GM23338 (cell line): Measurements from ENCODE around the gene MOK. TPM values are rescaled to one million over a fixed set of nuclear protein-coding genes. Genes with fewer than 3 reads are reported as not detected.

Experiments
- ATAC-seq: fragments of 200-7000 bp; cut with Tn5 transposase; 3 replicates; pipeline ENCODE4 v1.9.1; 2020
- DNase-seq: peaks from one replicate; pipeline ENCODE4 v3.0.0-alpha.2; 2015; ENCODE audit warnings: low spot score
- H2AFZ ChIP-seq: fragments of 200-600 bp; sonication (generic); 2 replicates; pipeline ENCODE4 v1.8.0; 2016; ENCODE audit warnings: antibody characterized with exemption, mild to moderate bottlenecking, moderate library complexity
- H3F3A ChIP-seq: fragments of 200-600 bp; sonication (generic); replicated peaks from 2 replicates; pipeline ENCODE4 v1.8.0; 2017; ENCODE audit warnings: antibody characterized with exemption, mixed run types, low read depth
- H3K27ac ChIP-seq: fragments of 200-600 bp; sonication (generic); 2 replicates; pipeline ENCODE4 v1.6.1; 2016; ENCODE audit warnings: low read depth
- H3K27me3 ChIP-seq: fragments of 200-600 bp; sonication (generic); 2 replicates; pipeline ENCODE4 v1.8.0; 2016; ENCODE audit warnings: mild to moderate bottlenecking, mixed run types, moderate library complexity; ENCODE audit not compliant: insufficient read depth
- H3K36me3 ChIP-seq: fragments of 200-600 bp; sonication (generic); 2 replicates; pipeline ENCODE4 v1.8.0; 2016; ENCODE audit warnings: mild to moderate bottlenecking; ENCODE audit not compliant: insufficient read depth
- H3K4me1 ChIP-seq: fragments of 200-600 bp; sonication (generic); 2 replicates; pipeline ENCODE4 v1.8.0; 2016; ENCODE audit warnings: mild to moderate bottlenecking, moderate library complexity; ENCODE audit not compliant: insufficient read depth
- H3K4me2 ChIP-seq: fragments of 200-600 bp; sonication (generic); 2 replicates; pipeline ENCODE4 v1.7.1; 2017; ENCODE audit warnings: mixed run types
- H3K4me3 ChIP-seq: fragments of 200-600 bp; sonication (generic); 2 replicates; pipeline ENCODE4 v1.6.1; 2016; ENCODE audit warnings: mixed run types
- H3K79me2 ChIP-seq: fragments of 200-600 bp; sonication (generic); replicated peaks from 2 replicates; pipeline ENCODE4 v1.8.0; 2017; ENCODE audit warnings: mild to moderate bottlenecking; ENCODE audit not compliant: insufficient read depth
- H3K9me2 ChIP-seq: fragments of 200-600 bp; sonication (generic); 2 replicates; pipeline ENCODE4 v1.8.0; 2017; ENCODE audit not compliant: insufficient read depth
- H4K20me1 ChIP-seq: fragments of 200-600 bp; sonication (generic); replicated peaks from 2 replicates; pipeline ENCODE4 v1.8.0; 2017; ENCODE audit warnings: mild to moderate bottlenecking; ENCODE audit not compliant: insufficient read depth
- H3K27ac Mint-ChIP-seq: 2 replicates; pipeline ENCODE4 v1.8.0; 2020; ENCODE audit warnings: inconsistent platforms, mild to moderate bottlenecking, moderate library complexity, mixed read lengths
- H3K27me3 Mint-ChIP-seq: 3 replicates; pipeline ENCODE4 v1.8.0; 2022; ENCODE audit warnings: low read depth, mild to moderate bottlenecking, moderate library complexity, mixed read lengths, inconsistent platforms; ENCODE audit not compliant: insufficient read depth, poor library complexity
- H3K36me3 Mint-ChIP-seq: 3 replicates; pipeline ENCODE4 v1.8.0; 2021; ENCODE audit warnings: low read depth, mild to moderate bottlenecking, inconsistent platforms, moderate library complexity, mixed read lengths
- H3K4me1 Mint-ChIP-seq: 3 replicates; pipeline ENCODE4 v1.8.0; 2020; ENCODE audit warnings: mild to moderate bottlenecking, inconsistent platforms, mixed read lengths
- H3K4me3 Mint-ChIP-seq: 3 replicates; pipeline ENCODE4 v1.8.0; 2021; ENCODE audit warnings: moderate library complexity, mild to moderate bottlenecking, inconsistent platforms, mixed read lengths
- H3K9me3 Mint-ChIP-seq: 3 replicates; pipeline ENCODE4 v1.8.0; 2020; ENCODE audit warnings: moderate library complexity, mild to moderate bottlenecking, inconsistent platforms, mixed read lengths
- EZH2 ChIP-seq: fragments of 200-600 bp; sonication (generic); IDR thresholded peaks from one replicate; pipeline ENCODE4 v1.8.0; 2017; ENCODE audit warnings: antibody characterized with exemption, mild to moderate bottlenecking, low read depth; ENCODE audit not compliant: unreplicated experiment
- EZH2phosphoT487 ChIP-seq: fragments of 200-600 bp; sonication (generic); IDR thresholded peaks from one replicate; pipeline ENCODE4 v1.8.1; 2018; ENCODE audit warnings: antibody characterized with exemption; ENCODE audit not compliant: unreplicated experiment
- NANOG ChIP-seq: IDR thresholded peaks from 2 replicates; pipeline ENCODE4 v1.6.1; 2016; ENCODE audit warnings: antibody characterized with exemption, borderline replicate concordance
- POLR2AphosphoS5 ChIP-seq: IDR thresholded peaks from 2 replicates; pipeline ENCODE4 v1.6.1; 2016; ENCODE audit warnings: antibody characterized with exemption, low read depth
- ZNF114 ChIP-seq: fragments of 250-450 bp; sonication (Bioruptor Pico); IDR thresholded peaks from 2 replicates; pipeline ENCODE4 v1.5.0; 2020; ENCODE audit warnings: mild to moderate bottlenecking, moderate library complexity
- ZNF331 ChIP-seq: fragments of 250-450 bp; sonication (Bioruptor Pico); IDR thresholded peaks from 2 replicates; pipeline ENCODE4 v1.5.0; 2020; ENCODE audit warnings: low read depth, mild to moderate bottlenecking, moderate library complexity
- ZNF462 ChIP-seq: fragments of 250-450 bp; sonication (Bioruptor Pico); IDR thresholded peaks from 2 replicates; pipeline ENCODE4 v1.5.0; 2020; ENCODE audit warnings: mild to moderate bottlenecking, moderate library complexity
- polyA plus RNA-seq: library from polyadenylated mRNA; unstranded; fragments of >200 nt; fragmentation: Nextera tagmentation; extraction: Ambion mirVana; gene quantifications from 2 replicates; pipeline ENCODE4 v1.2.1, GENCODE V29; 2016
- total RNA-seq: library from RNA; depleted of rRNA; stranded (reverse); fragments of >200 nt; shearing (Covaris generic); gene quantifications from 2 replicates; pipeline ENCODE4 v1.2.3, GENCODE V29; 2014
- TF ChIP-seq, protein P1 (sequence below): IDR thresholded peaks from one replicate; pipeline ENCODE4 v1.6.1; 2018; ENCODE audit warnings: antibody characterized with exemption; ENCODE audit not compliant: unreplicated experiment
- TF ChIP-seq, protein P2 (sequence below), 2 experiments: fragments of 200-600 bp in 1 of 2; sonication (generic) in 1 of 2; conservative IDR thresholded peaks; 2 replicates each; pipeline versions ENCODE4 v1.5.1 to v1.6.1; 2016 to 2017; ENCODE audit warnings: antibody characterized with exemption in 2 of 2, low read depth in 2 of 2, mild to moderate bottlenecking in 2 of 2, moderate library complexity in 1 of 2

The MOK gene
- total and polyA plus RNA-seq, 2 experiments from 2014 or later = 3.1 TPM

GRCh38 chr14:102279688-102280348, 25.1 kb downstream of the MOK start (continued):
- TF ChIP-seq, protein P1, sequence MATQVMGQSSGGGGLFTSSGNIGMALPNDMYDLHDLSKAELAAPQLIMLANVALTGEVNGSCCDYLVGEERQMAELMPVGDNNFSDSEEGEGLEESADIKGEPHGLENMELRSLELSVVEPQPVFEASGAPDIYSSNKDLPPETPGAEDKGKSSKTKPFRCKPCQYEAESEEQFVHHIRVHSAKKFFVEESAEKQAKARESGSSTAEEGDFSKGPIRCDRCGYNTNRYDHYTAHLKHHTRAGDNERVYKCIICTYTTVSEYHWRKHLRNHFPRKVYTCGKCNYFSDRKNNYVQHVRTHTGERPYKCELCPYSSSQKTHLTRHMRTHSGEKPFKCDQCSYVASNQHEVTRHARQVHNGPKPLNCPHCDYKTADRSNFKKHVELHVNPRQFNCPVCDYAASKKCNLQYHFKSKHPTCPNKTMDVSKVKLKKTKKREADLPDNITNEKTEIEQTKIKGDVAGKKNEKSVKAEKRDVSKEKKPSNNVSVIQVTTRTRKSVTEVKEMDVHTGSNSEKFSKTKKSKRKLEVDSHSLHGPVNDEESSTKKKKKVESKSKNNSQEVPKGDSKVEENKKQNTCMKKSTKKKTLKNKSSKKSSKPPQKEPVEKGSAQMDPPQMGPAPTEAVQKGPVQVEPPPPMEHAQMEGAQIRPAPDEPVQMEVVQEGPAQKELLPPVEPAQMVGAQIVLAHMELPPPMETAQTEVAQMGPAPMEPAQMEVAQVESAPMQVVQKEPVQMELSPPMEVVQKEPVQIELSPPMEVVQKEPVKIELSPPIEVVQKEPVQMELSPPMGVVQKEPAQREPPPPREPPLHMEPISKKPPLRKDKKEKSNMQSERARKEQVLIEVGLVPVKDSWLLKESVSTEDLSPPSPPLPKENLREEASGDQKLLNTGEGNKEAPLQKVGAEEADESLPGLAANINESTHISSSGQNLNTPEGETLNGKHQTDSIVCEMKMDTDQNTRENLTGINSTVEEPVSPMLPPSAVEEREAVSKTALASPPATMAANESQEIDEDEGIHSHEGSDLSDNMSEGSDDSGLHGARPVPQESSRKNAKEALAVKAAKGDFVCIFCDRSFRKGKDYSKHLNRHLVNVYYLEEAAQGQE = no peak
- TF ChIP-seq POLR2AphosphoS5 (no peak), ZNF331 (CRISPR knock-in tag) (no peak)

DNA sequence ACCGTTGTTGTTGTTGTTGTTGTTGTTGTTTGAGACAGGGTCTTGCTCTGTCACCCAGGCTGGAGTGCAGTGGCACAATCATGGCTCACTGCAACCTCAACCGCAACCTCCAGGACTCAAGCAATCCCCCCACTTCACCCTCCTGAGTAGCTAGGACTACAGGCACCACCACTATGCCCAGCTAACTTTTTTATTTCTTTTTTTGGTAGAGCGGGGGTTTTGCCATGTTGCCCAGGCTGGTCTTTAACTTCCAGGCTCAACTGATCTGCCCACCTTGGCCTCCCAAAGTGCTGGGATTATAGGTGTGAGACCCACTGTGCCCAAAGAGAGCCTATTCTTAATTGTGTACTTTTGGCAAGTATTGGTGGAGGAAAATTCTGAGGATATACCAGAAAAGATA, 25.7 kb downstream of the MOK start:
- H3K27me3 ChIP-seq = no peaks in the 10 kb centered on the region
- no peak overlapping the region for H3K27ac ChIP-seq
- no peaks in the 10 kb centered on the region for H3K9me2 ChIP-seq
- H3K79me2 ChIP-seq = no peaks in the 10 kb centered on the region
- H3K27me3 Mint-ChIP-seq = peaks cover 2% of the 10 kb centered on the region
- no peak overlapping the region for H3K4me2 ChIP-seq
- ATAC-seq (no peak), DNase-seq (no peak)
- TF ChIP-seq EZH2 (no peak), NANOG (no peak), ZNF462 (CRISPR knock-in tag) (no peak), EZH2phosphoT487 (no peak), ZNF114 (CRISPR knock-in tag) (no peak)
- TF ChIP-seq, protein P2, sequence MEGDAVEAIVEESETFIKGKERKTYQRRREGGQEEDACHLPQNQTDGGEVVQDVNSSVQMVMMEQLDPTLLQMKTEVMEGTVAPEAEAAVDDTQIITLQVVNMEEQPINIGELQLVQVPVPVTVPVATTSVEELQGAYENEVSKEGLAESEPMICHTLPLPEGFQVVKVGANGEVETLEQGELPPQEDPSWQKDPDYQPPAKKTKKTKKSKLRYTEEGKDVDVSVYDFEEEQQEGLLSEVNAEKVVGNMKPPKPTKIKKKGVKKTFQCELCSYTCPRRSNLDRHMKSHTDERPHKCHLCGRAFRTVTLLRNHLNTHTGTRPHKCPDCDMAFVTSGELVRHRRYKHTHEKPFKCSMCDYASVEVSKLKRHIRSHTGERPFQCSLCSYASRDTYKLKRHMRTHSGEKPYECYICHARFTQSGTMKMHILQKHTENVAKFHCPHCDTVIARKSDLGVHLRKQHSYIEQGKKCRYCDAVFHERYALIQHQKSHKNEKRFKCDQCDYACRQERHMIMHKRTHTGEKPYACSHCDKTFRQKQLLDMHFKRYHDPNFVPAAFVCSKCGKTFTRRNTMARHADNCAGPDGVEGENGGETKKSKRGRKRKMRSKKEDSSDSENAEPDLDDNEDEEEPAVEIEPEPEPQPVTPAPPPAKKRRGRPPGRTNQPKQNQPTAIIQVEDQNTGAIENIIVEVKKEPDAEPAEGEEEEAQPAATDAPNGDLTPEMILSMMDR (conservative IDR thresholded peaks at IDR 0.05; ENCODE audit: low read depth in 2 of 2) = no peak
- no peaks in the 10 kb centered on the region for H3K36me3 Mint-ChIP-seq
- H3K36me3 ChIP-seq = no peaks in the 10 kb centered on the region; the same call in 1 of the 2 replicates
- H3K27ac Mint-ChIP-seq = no peak overlapping the region
- no peaks in the 10 kb centered on the region for H3K4me1 ChIP-seq
- H3K9me3 Mint-ChIP-seq = peaks cover 9% of the 10 kb centered on the region; the same call in 2 of the 3 replicates
- no peak overlapping the region for H2AFZ ChIP-seq
- H3K4me3 Mint-ChIP-seq = no peak overlapping the region
- no peaks in the 10 kb centered on the region for H4K20me1 ChIP-seq
- no peak overlapping the region for H3K4me3 ChIP-seq
- H3K4me1 Mint-ChIP-seq = no peaks in the 10 kb centered on the region; the same call in 2 of the 3 replicates
- no peaks in the 10 kb centered on the region for H3F3A ChIP-seq
